ENCODE data around the gene TFCP2L1.

Gene TFCP2L1

GRCh38 chr2:121295911-121296650, 11.1 kb upstream of the TFCP2L1 start:
- no peak overlapping the region for H3K4me3 ChIP-seq (ENCODE audit: extremely low read depth, insufficient read depth, low read length, poor library complexity, severe bottlenecking)
- H3K36me3 ChIP-seq (ENCODE audit: control insufficient read depth, insufficient read depth, low read length): no peaks in the 10 kb centered on the region
- WGBS, 2 experiments (ENCODE audit: insufficient coverage in 2 of 2): 82 to 87% methylated on average over 5 to 6 of the region's 7 CpGs
- no peak overlapping the region for H3K27ac ChIP-seq (ENCODE audit: low read depth, low read length, severe bottlenecking)
- no peaks in the 10 kb centered on the region for H3K4me1 ChIP-seq (ENCODE audit: control insufficient read depth, insufficient read depth, low read length, poor library complexity, severe bottlenecking)
- H3K9me3 ChIP-seq (ENCODE audit: control insufficient read depth, low read length): no peaks in the 10 kb centered on the region

- Histone ChIP-seq H3K9me3 (ENCODE audit: control insufficient read depth, low read length) (no peaks in the 10 kb centered on the region), H3K4me1 (ENCODE audit: control insufficient read depth, insufficient read depth, low read length, poor library complexity, severe bottlenecking) (no peaks in the 10 kb centered on the region), H3K4me3 (ENCODE audit: extremely low read depth, insufficient read depth, low read length, poor library complexity, severe bottlenecking) (no peak overlapping the region), H3K36me3 (ENCODE audit: control insufficient read depth, insufficient read depth, low read length) (no peaks in the 10 kb centered on the region), H3K27ac (ENCODE audit: low read depth, low read length, severe bottlenecking) (no peak overlapping the region)
- WGBS, 2 experiments (ENCODE audit: insufficient coverage in 2 of 2): 75 to 80% methylated on average over 7 to 9 of the region's 9 CpGs
Observed at GRCh38 chr2:121294881-121295840, 10.2 kb upstream of the TFCP2L1 start.

DNA sequence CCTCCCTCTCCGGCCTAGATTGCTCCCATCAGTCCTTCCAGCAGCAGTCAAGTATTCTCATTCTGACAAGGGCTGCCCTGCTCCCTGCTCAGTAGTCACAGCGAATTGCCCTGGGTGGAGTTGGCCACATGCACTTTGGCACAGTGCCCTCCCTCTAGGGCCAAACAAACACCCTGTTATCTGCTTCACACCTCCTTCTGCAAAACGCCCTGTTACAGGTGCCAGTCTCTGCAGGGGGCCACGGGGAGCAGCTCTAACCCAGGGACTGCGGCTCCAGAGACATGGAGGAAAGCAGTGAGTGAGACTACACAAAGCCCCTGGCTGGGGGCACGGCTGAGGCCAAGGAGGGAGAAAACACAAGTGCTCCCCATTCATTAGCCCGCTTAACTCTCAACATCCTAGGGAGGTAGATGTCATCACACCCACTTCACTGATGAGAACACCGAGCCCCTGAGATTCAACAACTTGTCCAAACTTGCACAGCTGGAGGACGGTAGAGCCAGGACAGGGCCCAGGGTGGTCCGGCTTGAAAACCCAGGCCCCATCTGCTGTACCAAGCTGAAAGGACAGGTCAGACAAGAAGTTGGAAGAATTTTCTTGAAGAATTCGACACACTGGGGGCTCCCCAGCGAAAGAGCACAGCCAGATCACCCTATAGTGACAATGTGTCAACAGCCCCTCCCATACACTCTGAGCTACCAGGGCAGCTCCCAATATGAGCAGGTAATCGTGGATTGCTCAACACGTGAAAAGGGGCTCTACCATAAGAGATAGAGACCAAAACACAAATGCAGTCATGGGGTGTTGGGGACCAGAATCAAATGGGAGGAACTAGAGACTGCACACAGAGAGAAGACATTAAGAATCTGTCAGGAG, 8.7 kb upstream of the TFCP2L1 start:
- H3K4me3 ChIP-seq (ENCODE audit: extremely low read depth, insufficient read depth, low read length, poor library complexity, severe bottlenecking): no peak overlapping the region
- no peak overlapping the region for H3K27ac ChIP-seq (ENCODE audit: low read depth, low read length, severe bottlenecking)
- H3K36me3 ChIP-seq (ENCODE audit: control insufficient read depth, insufficient read depth, low read length): no peaks in the 10 kb centered on the region
- no peaks in the 10 kb centered on the region for H3K4me1 ChIP-seq (ENCODE audit: control insufficient read depth, insufficient read depth, low read length, poor library complexity, severe bottlenecking)
- H3K9me3 ChIP-seq (ENCODE audit: control insufficient read depth, low read length): no peaks in the 10 kb centered on the region
- 79 to 84% methylated on average over 8 to 11 of the region's 14 CpGs for WGBS, 2 experiments (ENCODE audit: insufficient coverage in 2 of 2)

- Histone ChIP-seq H3K4me1 (ENCODE audit: control insufficient read depth, insufficient read depth, low read length, poor library complexity, severe bottlenecking) (no peaks in the 10 kb centered on the region), H3K9me3 (ENCODE audit: control insufficient read depth, low read length) (no peaks in the 10 kb centered on the region), H3K4me3 (ENCODE audit: extremely low read depth, insufficient read depth, low read length, poor library complexity, severe bottlenecking) (no peak overlapping the region), H3K36me3 (ENCODE audit: control insufficient read depth, insufficient read depth, low read length) (no peaks in the 10 kb centered on the region), H3K27ac (ENCODE audit: low read depth, low read length, severe bottlenecking) (no peak overlapping the region)
- 87 to 92% methylated on average over 5 of the region's 5 CpGs for WGBS, 2 experiments (ENCODE audit: insufficient coverage in 2 of 2)
Observed at GRCh38 chr2:121291251-121291580, 6.2 kb upstream of the TFCP2L1 start.

DNA sequence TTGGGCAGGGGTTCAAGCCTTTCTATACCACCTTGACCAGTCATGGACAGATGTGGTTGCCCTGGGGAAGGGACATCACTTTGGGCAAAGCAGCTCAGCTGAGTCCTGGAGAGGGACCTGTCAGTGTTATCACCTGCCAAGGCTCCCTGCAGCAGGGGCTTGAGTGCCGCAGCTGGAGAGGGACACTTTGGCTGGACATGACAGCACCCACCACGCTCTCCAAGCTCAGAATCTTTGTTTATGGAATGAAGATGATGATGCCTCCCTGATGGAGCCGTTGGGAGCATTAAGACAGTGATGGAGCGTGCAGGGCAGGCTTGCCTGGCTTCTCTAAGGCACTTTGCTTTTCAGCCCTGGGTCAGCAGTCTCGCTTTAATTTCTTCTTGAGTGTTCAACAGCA, 4.3 kb upstream of the TFCP2L1 start:
- H3K36me3 ChIP-seq (ENCODE audit: control insufficient read depth, insufficient read depth, low read length): no peaks in the 10 kb centered on the region
- no peaks in the 10 kb centered on the region for H3K9me3 ChIP-seq (ENCODE audit: control insufficient read depth, low read length)
- no peaks in the 10 kb centered on the region for H3K4me1 ChIP-seq (ENCODE audit: control insufficient read depth, insufficient read depth, low read length, poor library complexity, severe bottlenecking)
- H3K27ac ChIP-seq (ENCODE audit: low read depth, low read length, severe bottlenecking): no peak overlapping the region
- H3K4me3 ChIP-seq (ENCODE audit: extremely low read depth, insufficient read depth, low read length, poor library complexity, severe bottlenecking): no peak overlapping the region
- WGBS, 2 experiments (ENCODE audit: insufficient coverage in 2 of 2): 92 to 95% methylated on average over 4 to 5 of the region's 5 CpGs

DNA sequence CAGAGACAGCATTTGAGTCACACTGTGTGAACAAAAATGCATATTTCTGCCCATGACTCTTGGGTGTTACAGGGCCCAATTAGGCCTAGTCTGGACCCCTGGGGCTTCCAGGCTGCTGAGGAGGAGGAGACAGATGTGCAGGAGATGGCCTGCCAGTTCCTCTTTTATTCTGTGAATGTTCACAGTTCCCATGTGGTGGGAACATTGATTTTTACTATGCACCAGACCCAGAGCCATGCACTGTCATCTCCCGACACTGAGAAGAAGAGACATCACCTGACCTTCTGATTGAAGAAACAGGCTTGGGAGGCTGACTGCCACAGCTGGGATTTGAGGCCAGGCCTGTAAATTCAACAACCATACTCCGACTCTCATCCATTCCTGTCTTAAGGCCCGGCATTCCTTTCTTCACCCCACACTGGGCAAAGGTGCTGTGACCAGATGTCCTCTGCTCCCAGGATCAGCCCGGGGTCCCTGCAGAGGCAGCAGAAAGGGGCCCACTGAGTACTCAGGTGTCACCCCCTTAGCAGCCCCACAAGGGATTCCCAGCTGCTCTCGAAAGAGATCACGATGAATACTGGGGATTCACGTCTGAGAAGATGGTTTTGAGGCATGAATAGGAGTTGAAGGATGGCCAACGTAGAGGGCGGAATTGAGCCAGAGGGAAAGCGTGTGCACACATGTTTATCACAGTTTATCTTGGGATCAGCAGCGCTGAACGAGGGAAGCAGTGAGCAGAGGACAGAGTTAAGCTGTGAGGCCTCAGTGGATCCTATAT, 3.6 kb upstream of the TFCP2L1 start:
- H3K4me3 ChIP-seq (ENCODE audit: extremely low read depth, insufficient read depth, low read length, poor library complexity, severe bottlenecking): no peak overlapping the region
- peaks cover 3% of the 10 kb centered on the region for H3K4me1 ChIP-seq (ENCODE audit: control insufficient read depth, insufficient read depth, low read length, poor library complexity, severe bottlenecking)
- no peaks in the 10 kb centered on the region for H3K9me3 ChIP-seq (ENCODE audit: control insufficient read depth, low read length)
- H3K36me3 ChIP-seq (ENCODE audit: control insufficient read depth, insufficient read depth, low read length): no peaks in the 10 kb centered on the region
- WGBS, 2 experiments (ENCODE audit: insufficient coverage in 2 of 2): 88% methylated on average over 9 to 12 of the region's 12 CpGs
- H3K27ac ChIP-seq (ENCODE audit: low read depth, low read length, severe bottlenecking): no peak overlapping the region

DNA sequence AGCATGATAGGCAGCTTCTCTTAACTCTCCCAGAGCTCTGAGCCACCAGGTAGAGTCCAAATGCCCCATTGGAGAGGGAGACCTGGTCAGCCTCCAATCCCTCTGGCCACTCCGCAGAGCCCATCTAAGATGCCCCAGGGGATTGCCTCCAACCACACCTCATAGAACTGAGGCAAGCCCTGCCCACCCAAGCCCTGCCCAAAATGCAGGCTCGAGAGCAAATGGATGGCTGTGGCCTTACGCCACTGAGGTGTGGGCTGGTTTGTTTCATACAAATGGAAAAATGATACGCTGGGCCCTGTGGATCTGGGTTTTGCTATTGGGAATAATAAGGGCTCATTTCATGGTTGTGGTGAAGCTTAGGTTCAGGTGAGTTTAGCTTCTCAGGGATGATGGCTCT, 3.0 kb upstream of the TFCP2L1 start:
- Histone ChIP-seq H3K4me3 (ENCODE audit: extremely low read depth, insufficient read depth, low read length, poor library complexity, severe bottlenecking) (no peak overlapping the region), H3K4me1 (ENCODE audit: control insufficient read depth, insufficient read depth, low read length, poor library complexity, severe bottlenecking) (peaks cover 3% of the 10 kb centered on the region), H3K9me3 (ENCODE audit: control insufficient read depth, low read length) (no peaks in the 10 kb centered on the region), H3K27ac (ENCODE audit: low read depth, low read length, severe bottlenecking) (no peak overlapping the region), H3K36me3 (ENCODE audit: control insufficient read depth, insufficient read depth, low read length) (no peaks in the 10 kb centered on the region)
- 92 to 97% methylated on average over 3 of the region's 4 CpGs for WGBS, 2 experiments (ENCODE audit: insufficient coverage in 2 of 2)

DNA sequence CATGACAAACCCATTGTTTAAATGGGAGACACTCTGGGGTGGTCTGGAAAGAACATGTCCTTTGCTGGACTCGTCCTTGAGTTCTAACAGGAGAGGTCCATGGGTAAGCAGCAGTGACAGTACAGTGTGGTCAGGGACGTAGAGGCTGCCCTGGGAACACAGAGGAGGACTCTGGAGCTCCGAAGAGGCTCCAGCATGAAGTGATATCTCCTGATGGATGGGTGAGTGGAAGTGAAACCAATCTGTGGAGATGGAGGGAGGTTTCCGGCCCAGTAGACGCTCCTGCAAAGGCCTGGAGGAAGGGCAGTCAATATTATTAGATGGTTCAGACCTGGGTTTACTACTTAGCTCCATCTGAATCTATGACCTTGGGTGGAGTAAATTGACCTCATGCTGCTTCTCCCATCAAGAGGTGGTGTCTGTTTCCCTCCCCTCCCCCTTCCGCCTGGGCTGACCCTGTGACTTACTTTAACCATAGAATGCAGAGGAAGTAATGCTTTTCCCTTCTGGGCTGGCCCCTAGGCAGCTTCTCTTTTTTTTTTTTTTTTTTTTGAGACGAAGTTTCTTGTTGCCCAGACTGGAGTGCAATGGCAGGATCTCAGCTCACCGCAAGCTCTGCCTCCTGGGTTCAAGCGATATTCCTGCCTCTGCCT, 2.3 kb upstream of the TFCP2L1 start:
- Histone ChIP-seq H3K4me1 (ENCODE audit: control insufficient read depth, insufficient read depth, low read length, poor library complexity, severe bottlenecking) (peaks cover 3% of the 10 kb centered on the region), H3K4me3 (ENCODE audit: extremely low read depth, insufficient read depth, low read length, poor library complexity, severe bottlenecking) (no peak overlapping the region), H3K9me3 (ENCODE audit: control insufficient read depth, low read length) (no peaks in the 10 kb centered on the region), H3K36me3 (ENCODE audit: control insufficient read depth, insufficient read depth, low read length) (no peaks in the 10 kb centered on the region), H3K27ac (ENCODE audit: low read depth, low read length, severe bottlenecking) (no peak overlapping the region)
- 89 to 96% methylated on average over 5 of the region's 9 CpGs for WGBS, 2 experiments (ENCODE audit: insufficient coverage in 2 of 2)

DNA sequence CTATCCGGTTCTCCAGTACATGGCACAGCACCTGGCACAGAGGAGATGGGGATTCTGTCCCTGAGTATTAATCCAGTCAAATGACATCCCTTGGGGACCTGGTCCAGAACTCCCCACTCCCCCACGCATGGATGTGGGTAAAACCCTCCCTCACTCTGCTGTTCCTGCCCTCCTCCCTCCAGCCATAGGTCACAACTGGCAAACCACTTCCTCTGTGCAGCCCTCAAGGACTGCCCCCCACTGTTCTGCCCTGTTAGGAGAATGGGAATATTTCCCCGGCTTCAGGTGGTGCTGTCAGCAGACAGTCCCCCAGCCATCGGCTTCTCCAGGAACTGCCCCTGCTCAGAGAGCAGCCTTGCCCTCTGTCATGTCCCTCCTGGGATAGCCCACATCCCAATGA, 1.5 kb upstream of the TFCP2L1 start:
- Histone ChIP-seq H3K4me1 (ENCODE audit: control insufficient read depth, insufficient read depth, low read length, poor library complexity, severe bottlenecking) (peaks cover 3% of the 10 kb centered on the region), H3K9me3 (ENCODE audit: control insufficient read depth, low read length) (no peaks in the 10 kb centered on the region), H3K4me3 (ENCODE audit: extremely low read depth, insufficient read depth, low read length, poor library complexity, severe bottlenecking) (no peak overlapping the region), H3K27ac (ENCODE audit: low read depth, low read length, severe bottlenecking) (no peak overlapping the region), H3K36me3 (ENCODE audit: control insufficient read depth, insufficient read depth, low read length) (no peaks in the 10 kb centered on the region)
- 59 to 61% methylated on average over 2 of the region's 4 CpGs for WGBS, 2 experiments (ENCODE audit: insufficient coverage in 2 of 2)
